ENCODE measurements around the gene STX1A. TPM values are rescaled to one million over a fixed set of nuclear protein-coding genes. Genes with fewer than 3 reads are reported as not detected.

STX1A gene
- polyA plus RNA-seq, 2 of the 4 experiments (the other 2 are of a cell fraction), result 49.2 to 81.7 TPM

DNA sequence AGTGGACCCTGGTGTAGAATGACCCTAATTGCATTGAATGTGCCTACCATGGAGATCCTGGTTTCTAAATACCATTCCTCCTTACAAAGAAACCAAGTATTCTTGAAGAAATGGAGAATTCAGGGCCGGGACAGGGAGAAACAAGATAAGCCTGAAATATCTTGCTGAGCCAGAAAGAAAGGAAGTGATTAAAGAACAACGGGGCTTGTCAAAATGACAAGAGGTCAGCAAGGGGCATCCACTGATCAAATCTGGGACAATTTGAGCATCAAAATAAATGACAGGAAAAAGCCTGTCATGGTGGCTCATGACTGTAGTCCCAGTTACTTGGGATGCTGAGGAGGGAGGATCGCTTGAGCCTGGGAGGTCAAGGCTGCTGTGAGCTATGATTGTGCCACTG lies 11.0 kb upstream of the STX1A start:
- ATAC-seq, result no peak
- Histone ChIP-seq H3K27ac (no peak overlapping the region), H3K4me3 (no peak overlapping the region), H3K4me1 (peaks cover 8% of the 10 kb centered on the region), H3K9me3 (no peaks in the 10 kb centered on the region), H3K4me2 (no peak overlapping the region)
- no peak for FAIRE-seq
- 69% methylated on average over 3 of the region's 3 CpGs for WGBS (ENCODE audit: missing lambda C conversion rate)
- POLR2A ChIA-PET, result no interaction called here
- no peak for DNase-seq (ENCODE audit: low read depth in 1 of 2, low spot score in 1 of 2)
- TF ChIP-seq ESRRA (IDR thresholded peaks at IDR 0.05; ENCODE audit: borderline replicate concordance, low read length) (no peak), POLR2A (IDR thresholded peaks at IDR 0.05; ENCODE audit: low read length) (no peak), BHLHE40 (IDR thresholded peaks at IDR 0.05; ENCODE audit: low read depth, low read length) (no peak), POLR2AphosphoS2 (conservative IDR thresholded peaks at IDR 0.05; ENCODE audit: low read length) (no peak), JUN (IDR thresholded peaks at IDR 0.05) (no peak), MAZ (IDR thresholded peaks at IDR 0.05; ENCODE audit: borderline replicate concordance, low read depth, low read length) (no peak), HEYL (CRISPR knock-in tag; IDR thresholded peaks at IDR 0.05) (no peak), MAFK (IDR thresholded peaks at IDR 0.05; ENCODE audit: partially characterized antibody) (no peak), ZNF302 (CRISPR knock-in tag; IDR thresholded peaks at IDR 0.05) (no peak)
- TF ChIP-seq, protein P1, sequence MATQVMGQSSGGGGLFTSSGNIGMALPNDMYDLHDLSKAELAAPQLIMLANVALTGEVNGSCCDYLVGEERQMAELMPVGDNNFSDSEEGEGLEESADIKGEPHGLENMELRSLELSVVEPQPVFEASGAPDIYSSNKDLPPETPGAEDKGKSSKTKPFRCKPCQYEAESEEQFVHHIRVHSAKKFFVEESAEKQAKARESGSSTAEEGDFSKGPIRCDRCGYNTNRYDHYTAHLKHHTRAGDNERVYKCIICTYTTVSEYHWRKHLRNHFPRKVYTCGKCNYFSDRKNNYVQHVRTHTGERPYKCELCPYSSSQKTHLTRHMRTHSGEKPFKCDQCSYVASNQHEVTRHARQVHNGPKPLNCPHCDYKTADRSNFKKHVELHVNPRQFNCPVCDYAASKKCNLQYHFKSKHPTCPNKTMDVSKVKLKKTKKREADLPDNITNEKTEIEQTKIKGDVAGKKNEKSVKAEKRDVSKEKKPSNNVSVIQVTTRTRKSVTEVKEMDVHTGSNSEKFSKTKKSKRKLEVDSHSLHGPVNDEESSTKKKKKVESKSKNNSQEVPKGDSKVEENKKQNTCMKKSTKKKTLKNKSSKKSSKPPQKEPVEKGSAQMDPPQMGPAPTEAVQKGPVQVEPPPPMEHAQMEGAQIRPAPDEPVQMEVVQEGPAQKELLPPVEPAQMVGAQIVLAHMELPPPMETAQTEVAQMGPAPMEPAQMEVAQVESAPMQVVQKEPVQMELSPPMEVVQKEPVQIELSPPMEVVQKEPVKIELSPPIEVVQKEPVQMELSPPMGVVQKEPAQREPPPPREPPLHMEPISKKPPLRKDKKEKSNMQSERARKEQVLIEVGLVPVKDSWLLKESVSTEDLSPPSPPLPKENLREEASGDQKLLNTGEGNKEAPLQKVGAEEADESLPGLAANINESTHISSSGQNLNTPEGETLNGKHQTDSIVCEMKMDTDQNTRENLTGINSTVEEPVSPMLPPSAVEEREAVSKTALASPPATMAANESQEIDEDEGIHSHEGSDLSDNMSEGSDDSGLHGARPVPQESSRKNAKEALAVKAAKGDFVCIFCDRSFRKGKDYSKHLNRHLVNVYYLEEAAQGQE (IDR thresholded peaks at IDR 0.05), result no peak
- TF ChIP-seq, protein P2, sequence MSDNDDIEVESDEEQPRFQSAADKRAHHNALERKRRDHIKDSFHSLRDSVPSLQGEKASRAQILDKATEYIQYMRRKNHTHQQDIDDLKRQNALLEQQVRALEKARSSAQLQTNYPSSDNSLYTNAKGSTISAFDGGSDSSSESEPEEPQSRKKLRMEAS (IDR thresholded peaks at IDR 0.05), result no peak
- CTCF ChIA-PET, result interaction anchor here (0.8 to 12.2 kb wide), 5 partner anchors 9 to 124 kb away, joined by 3 to 273 read pairs (median 45); partner anchors contain the start of gene STX1A

DNA sequence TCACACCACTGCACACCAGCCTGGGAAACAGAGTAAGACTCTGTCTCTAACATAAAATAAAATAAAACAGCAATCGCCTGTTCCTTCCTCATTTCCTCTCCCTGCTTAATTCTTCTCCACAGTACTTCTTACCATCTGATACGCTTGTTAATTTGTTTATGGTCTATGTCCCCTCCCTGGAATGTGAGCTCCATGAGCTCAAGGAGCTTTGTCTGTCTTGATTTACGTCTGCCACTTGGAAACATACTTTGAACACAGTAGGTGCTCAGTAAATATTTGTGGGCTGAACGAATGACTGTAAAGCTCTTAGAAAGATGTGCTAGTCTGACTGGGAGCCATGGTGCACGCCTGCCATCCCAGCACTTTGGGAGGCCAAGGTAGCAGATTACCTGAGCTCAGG lies 9.1 kb upstream of the STX1A start:
- POLR2A ChIA-PET, result interaction anchor here (0.7 kb wide), 1 partner anchor 135 kb away, joined by 3 read pairs; no protein-coding TSS in a partner anchor
- Histone ChIP-seq H3K4me3 (no peak overlapping the region), H3K4me1 (peaks cover 3% of the 10 kb centered on the region; the same call in 1 of the 3 replicates), H3K4me2 (no peak overlapping the region), H3K27ac (peak overlapping the region in 1 of 2 experiments; percentile 21; a peak in 1 of 6 replicates), H3K9me3 (no peaks in the 10 kb centered on the region)
- 77% methylated on average over 5 of the region's 5 CpGs for WGBS (ENCODE audit: missing lambda C conversion rate)
- CTCF ChIA-PET, result interaction anchor here (1.2 to 2.8 kb wide), 10 partner anchors 22 to 135 kb away, joined by 3 to 30 read pairs (median 5); partner anchors contain the start of gene VPS37D
- no peak for ATAC-seq
- DNase-seq (ENCODE audit: low read depth in 1 of 2, low spot score in 1 of 2), result no peak
- no peak for FAIRE-seq
- no peak for TF ChIP-seq GATA3 (IDR thresholded peaks at IDR 0.05; ENCODE audit: borderline replicate concordance)
- TF ChIP-seq NPAS2 (CRISPR knock-in tag; IDR thresholded peaks at IDR 0.05; ENCODE audit: borderline replicate concordance), result no peak
- no peak for TF ChIP-seq TP53 (CRISPR knock-in tag; IDR thresholded peaks at IDR 0.05)
- TF ChIP-seq HDAC2 (IDR thresholded peaks at IDR 0.05), result no peak
- TF ChIP-seq, protein P3, sequence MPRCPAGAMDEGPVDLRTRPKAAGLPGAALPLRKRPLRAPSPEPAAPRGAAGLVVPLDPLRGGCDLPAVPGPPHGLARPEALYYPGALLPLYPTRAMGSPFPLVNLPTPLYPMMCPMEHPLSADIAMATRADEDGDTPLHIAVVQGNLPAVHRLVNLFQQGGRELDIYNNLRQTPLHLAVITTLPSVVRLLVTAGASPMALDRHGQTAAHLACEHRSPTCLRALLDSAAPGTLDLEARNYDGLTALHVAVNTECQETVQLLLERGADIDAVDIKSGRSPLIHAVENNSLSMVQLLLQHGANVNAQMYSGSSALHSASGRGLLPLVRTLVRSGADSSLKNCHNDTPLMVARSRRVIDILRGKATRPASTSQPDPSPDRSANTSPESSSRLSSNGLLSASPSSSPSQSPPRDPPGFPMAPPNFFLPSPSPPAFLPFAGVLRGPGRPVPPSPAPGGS (IDR thresholded peaks at IDR 0.05), result no peak
- no peak for TF ChIP-seq RCOR1 (IDR thresholded peaks at IDR 0.05; ENCODE audit: low read depth, low read length)
- no peak for TF ChIP-seq ZSCAN20 (CRISPR knock-in tag; IDR thresholded peaks at IDR 0.05)
- no peak for TF ChIP-seq JUNB (IDR thresholded peaks at IDR 0.05)
- TF ChIP-seq, protein P4, sequence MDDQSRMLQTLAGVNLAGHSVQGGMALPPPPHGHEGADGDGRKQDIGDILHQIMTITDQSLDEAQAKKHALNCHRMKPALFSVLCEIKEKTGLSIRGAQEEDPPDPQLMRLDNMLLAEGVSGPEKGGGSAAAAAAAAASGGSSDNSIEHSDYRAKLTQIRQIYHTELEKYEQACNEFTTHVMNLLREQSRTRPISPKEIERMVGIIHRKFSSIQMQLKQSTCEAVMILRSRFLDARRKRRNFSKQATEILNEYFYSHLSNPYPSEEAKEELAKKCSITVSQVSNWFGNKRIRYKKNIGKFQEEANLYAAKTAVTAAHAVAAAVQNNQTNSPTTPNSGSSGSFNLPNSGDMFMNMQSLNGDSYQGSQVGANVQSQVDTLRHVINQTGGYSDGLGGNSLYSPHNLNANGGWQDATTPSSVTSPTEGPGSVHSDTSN (IDR thresholded peaks at IDR 0.05), result no peak
- TF ChIP-seq SMC3 (IDR thresholded peaks at IDR 0.05), result no peak
- TF ChIP-seq, protein P5, sequence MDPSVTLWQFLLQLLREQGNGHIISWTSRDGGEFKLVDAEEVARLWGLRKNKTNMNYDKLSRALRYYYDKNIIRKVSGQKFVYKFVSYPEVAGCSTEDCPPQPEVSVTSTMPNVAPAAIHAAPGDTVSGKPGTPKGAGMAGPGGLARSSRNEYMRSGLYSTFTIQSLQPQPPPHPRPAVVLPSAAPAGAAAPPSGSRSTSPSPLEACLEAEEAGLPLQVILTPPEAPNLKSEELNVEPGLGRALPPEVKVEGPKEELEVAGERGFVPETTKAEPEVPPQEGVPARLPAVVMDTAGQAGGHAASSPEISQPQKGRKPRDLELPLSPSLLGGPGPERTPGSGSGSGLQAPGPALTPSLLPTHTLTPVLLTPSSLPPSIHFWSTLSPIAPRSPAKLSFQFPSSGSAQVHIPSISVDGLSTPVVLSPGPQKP (IDR thresholded peaks at IDR 0.05; ENCODE audit: low read depth, low read length), result no peak
- no peak for TF ChIP-seq POLR2AphosphoS2 (conservative IDR thresholded peaks at IDR 0.05; ENCODE audit: low read length)
- TF ChIP-seq, protein P6, sequence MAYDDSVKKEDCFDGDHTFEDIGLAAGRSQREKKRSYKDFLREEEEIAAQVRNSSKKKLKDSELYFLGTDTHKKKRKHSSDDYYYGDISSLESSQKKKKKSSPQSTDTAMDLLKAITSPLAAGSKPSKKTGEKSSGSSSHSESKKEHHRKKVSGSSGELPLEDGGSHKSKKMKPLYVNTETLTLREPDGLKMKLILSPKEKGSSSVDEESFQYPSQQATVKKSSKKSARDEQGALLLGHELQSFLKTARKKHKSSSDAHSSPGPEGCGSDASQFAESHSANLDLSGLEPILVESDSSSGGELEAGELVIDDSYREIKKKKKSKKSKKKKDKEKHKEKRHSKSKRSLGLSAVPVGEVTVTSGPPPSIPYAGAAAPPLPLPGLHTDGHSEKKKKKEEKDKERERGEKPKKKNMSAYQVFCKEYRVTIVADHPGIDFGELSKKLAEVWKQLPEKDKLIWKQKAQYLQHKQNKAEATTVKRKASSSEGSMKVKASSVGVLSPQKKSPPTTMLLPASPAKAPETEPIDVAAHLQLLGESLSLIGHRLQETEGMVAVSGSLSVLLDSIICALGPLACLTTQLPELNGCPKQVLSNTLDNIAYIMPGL (CRISPR knock-in tag; IDR thresholded peaks at IDR 0.05; ENCODE audit: borderline replicate concordance), result no peak
- no peak for TF ChIP-seq ZNF302 (CRISPR knock-in tag; IDR thresholded peaks at IDR 0.05)

Measured in A549 (cell line).